ENCODE results near the gene OR9A4. TPM values are rescaled to one million over a fixed set of nuclear protein-coding genes. Genes with fewer than 3 reads are reported as not detected.

The OR9A4 gene
- polyA plus RNA-seq, 3 donors: 0.28 TPM; not detected in 2

- Histone ChIP-seq H3K4me3 (replicated peaks in 1 of 3; ENCODE audit: low read depth in 2 of 3, low read length in 3 of 3) (peak overlapping the region in 1 of 3 experiments; percentile 15), H3K36me3 (replicated peaks in 1 of 2; ENCODE audit: control insufficient read depth in 1 of 2, insufficient read depth in 2 of 2, low read length in 2 of 2) (no peaks in the 10 kb centered on the region), H4K20me1 (ENCODE audit: insufficient read depth, low read length) (no peaks in the 10 kb centered on the region), H3K27ac (ENCODE audit: low read depth in 1 of 2, low read length in 2 of 2) (peak overlapping the region; percentile 39 to 74), H3K27me3 (ENCODE audit: control insufficient read depth in 2 of 2, insufficient read depth in 2 of 2, low read length in 2 of 2) (no peaks in the 10 kb centered on the region), H3K79me2 (ENCODE audit: insufficient read depth, low read length) (no peaks in the 10 kb centered on the region), H3K4me1 (ENCODE audit: control insufficient read depth in 1 of 2, insufficient read depth in 2 of 2, low read length in 2 of 2) (peaks cover 38 to 39% of the 10 kb centered on the region in 2 donors), H3K4me2 (replicated peaks; ENCODE audit: extremely low read depth, low read length, poor library complexity, severe bottlenecking) (peak overlapping the region; percentile 25), H2AFZ (ENCODE audit: insufficient read depth, low read depth, low read length, poor library complexity, severe bottlenecking) (no peak overlapping the region), H3K9ac (ENCODE audit: insufficient read depth, low read length, poor library complexity, severe bottlenecking) (no peak overlapping the region), H3K9me3 (replicated peaks in 1 of 2; ENCODE audit: control insufficient read depth in 1 of 2, insufficient read depth in 1 of 2, low read length in 2 of 2) (no peaks in the 10 kb centered on the region)
- intact Hi-C loops (cut with micrococcal nuclease): loop anchor here (5.0 kb wide), 3 partner anchors 63 to 78 kb away; partner anchors contain the start of gene CLEC5A (in 1 of the 2)
- Mint-ChIP-seq H3K36me3 (peaks cover 0 to 4% of the 10 kb centered on the region in 2 donors), H3K27me3 (ENCODE audit: low read depth in 3 of 3) (peaks cover 0 to 2% (median 1%) of the 10 kb centered on the region in 3 donors), H3K4me1 (peaks cover 45% of the 10 kb centered on the region), H3K27ac (peak overlapping the region; percentile 83 to 92 (median 91)), H3K9me3 (peaks cover 0 to 5% (median 2%) of the 10 kb centered on the region in 7 donors), H3K4me3 (peak overlapping the region in 1 of 2 donors; percentile 62)
- WGBS (ENCODE audit: insufficient coverage): 11% methylated on average over 3 of the region's 5 CpGs
- DNase-seq: peak; percentile 72 to 94 (median 90)
- TF ChIP-seq CTCF (IDR thresholded peaks at IDR 0.05): no peak
These were observed 31.5 kb upstream of the OR9A4 start for GRCh38 chr7:141884539-141885225.

- H3K9me3 ChIP-seq (replicated peaks in 1 of 2; ENCODE audit: control insufficient read depth in 1 of 2, insufficient read depth in 1 of 2, low read length in 2 of 2): no peaks in the 10 kb centered on the region
- WGBS (ENCODE audit: insufficient coverage): no CpG with 5 or more reads among the region's 1 CpG
- TF ChIP-seq CTCF (IDR thresholded peaks at IDR 0.05): no peak
- H2AFZ ChIP-seq (ENCODE audit: insufficient read depth, low read depth, low read length, poor library complexity, severe bottlenecking): peak overlapping the region; percentile 36
- peak overlapping the region in 1 of 3 experiments; percentile 29 for H3K4me3 ChIP-seq (replicated peaks in 1 of 3; ENCODE audit: low read depth in 2 of 3, low read length in 3 of 3)
- H3K4me1 Mint-ChIP-seq: peaks cover 50% of the 10 kb centered on the region
- peaks cover 0 to 5% of the 10 kb centered on the region in 2 donors for H3K36me3 Mint-ChIP-seq
- no peaks in the 10 kb centered on the region for H4K20me1 ChIP-seq (ENCODE audit: insufficient read depth, low read length)
- H3K27me3 ChIP-seq (ENCODE audit: control insufficient read depth in 2 of 2, insufficient read depth in 2 of 2, low read length in 2 of 2): no peaks in the 10 kb centered on the region
- peak overlapping the region; percentile 24 to 68 for H3K4me3 Mint-ChIP-seq
- H3K27ac Mint-ChIP-seq: peak overlapping the region; percentile 96 to 99 (median 98)
- H3K27ac ChIP-seq (ENCODE audit: low read depth in 1 of 2, low read length in 2 of 2): peak overlapping the region; percentile 82 to 93
- peak overlapping the region; percentile 58 for H3K9ac ChIP-seq (ENCODE audit: insufficient read depth, low read length, poor library complexity, severe bottlenecking)
- H3K4me2 ChIP-seq (replicated peaks; ENCODE audit: extremely low read depth, low read length, poor library complexity, severe bottlenecking): peak overlapping the region; percentile 6
- peak; percentile 91 to 96 (median 96) for DNase-seq
- peaks cover 57 to 60% of the 10 kb centered on the region in 2 donors for H3K4me1 ChIP-seq (ENCODE audit: control insufficient read depth in 1 of 2, insufficient read depth in 2 of 2, low read length in 2 of 2)
- no peaks in the 10 kb centered on the region for H3K36me3 ChIP-seq (replicated peaks in 1 of 2; ENCODE audit: control insufficient read depth in 1 of 2, insufficient read depth in 2 of 2, low read length in 2 of 2)
- peaks cover 0 to 1% (median under 1%) of the 10 kb centered on the region in 3 donors for H3K27me3 Mint-ChIP-seq (ENCODE audit: low read depth in 3 of 3)
- intact Hi-C loops (cut with micrococcal nuclease): loop anchor here (5.0 kb wide), 3 partner anchors 58 to 73 kb away; partner anchors contain the start of gene CLEC5A (in 1 of the 2)
- no peaks in the 10 kb centered on the region for H3K79me2 ChIP-seq (ENCODE audit: insufficient read depth, low read length)
- H3K9me3 Mint-ChIP-seq: peaks cover 0 to 4% (median 0%) of the 10 kb centered on the region in 7 donors
These were observed 26.9 kb upstream of the OR9A4 start for GRCh38 chr7:141889321-141889720.
